Measurements from ENCODE around the gene GABPB2.

GABPB2 gene

GRCh38 chr1:151070474-151071276 is at the start of gene GABPB2:
Gene GABPB2 (plus strand): TSS chr1:151070761. CDS start chr1:151088190, 17,429 bp downstream.
- Mint-ChIP-seq H3K4me1 (ENCODE audit: low read depth) (peaks cover 12% of the 10 kb centered on the region), H3K9me3 (no peaks in the 10 kb centered on the region), H3K36me3 (ENCODE audit: low read depth) (peaks cover 17% of the 10 kb centered on the region), H3K27ac (peak within 1 kb of the TSS; percentile 99), H3K4me3 (peak within 1 kb of the TSS; percentile 97), H3K27me3 (ENCODE audit: low read depth) (no peaks in the 10 kb centered on the region)

GRCh38 chr1:151024540-151025146 is 45.9 kb upstream of the GABPB2 start:
- Mint-ChIP-seq H3K9me3 (no peaks in the 10 kb centered on the region), H3K27ac (no peak overlapping the region), H3K4me1 (ENCODE audit: low read depth) (peaks cover 8% of the 10 kb centered on the region), H3K27me3 (ENCODE audit: low read depth) (no peaks in the 10 kb centered on the region), H3K4me3 (no peak overlapping the region), H3K36me3 (ENCODE audit: low read depth) (peaks cover 26% of the 10 kb centered on the region)

DNA sequence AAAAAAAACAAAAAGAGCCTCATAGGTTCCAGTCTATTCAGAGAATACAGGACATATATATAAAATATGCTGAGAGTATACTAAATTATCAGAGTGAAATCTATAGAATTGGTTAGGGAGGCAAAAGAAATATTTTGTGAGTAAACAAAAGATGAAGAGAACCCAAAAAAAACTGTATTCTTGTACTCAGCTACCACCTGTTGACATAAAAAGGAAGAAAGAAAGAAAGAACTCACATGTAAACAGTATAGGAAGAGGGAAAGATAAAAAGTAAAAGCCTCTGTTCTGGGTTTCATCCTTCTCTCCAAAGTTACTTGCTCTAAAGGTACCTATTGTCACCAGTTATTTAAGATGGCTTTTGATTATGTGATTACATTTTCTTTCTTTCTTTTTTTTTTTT is 44.1 kb upstream of the GABPB2 start:
- peaks cover 8% of the 10 kb centered on the region for H3K4me1 Mint-ChIP-seq (ENCODE audit: low read depth)
- no peak overlapping the region for H3K27ac Mint-ChIP-seq
- H3K9me3 Mint-ChIP-seq, result no peaks in the 10 kb centered on the region
- H3K36me3 Mint-ChIP-seq (ENCODE audit: low read depth), result peaks cover 30% of the 10 kb centered on the region
- no peaks in the 10 kb centered on the region for H3K27me3 Mint-ChIP-seq (ENCODE audit: low read depth)
- H3K4me3 Mint-ChIP-seq, result no peak overlapping the region

- H3K4me3 Mint-ChIP-seq, result no peak overlapping the region
- H3K9me3 Mint-ChIP-seq, result no peaks in the 10 kb centered on the region
Measured at GRCh38 chr1:151032164-151032563, 38.4 kb upstream of the GABPB2 start.

GRCh38 chr1:151035167-151035566 is 35.4 kb upstream of the GABPB2 start:
- Mint-ChIP-seq H3K36me3 (ENCODE audit: low read depth) (peaks cover 24% of the 10 kb centered on the region), H3K9me3 (no peaks in the 10 kb centered on the region), H3K27ac (no peak overlapping the region), H3K27me3 (ENCODE audit: low read depth) (no peaks in the 10 kb centered on the region), H3K4me3 (no peak overlapping the region), H3K4me1 (ENCODE audit: low read depth) (no peaks in the 10 kb centered on the region)

More at GRCh38 chr1:151032164-151032563, 38.4 kb upstream of the GABPB2 start:
- peaks cover 36% of the 10 kb centered on the region for H3K36me3 Mint-ChIP-seq (ENCODE audit: low read depth)
- no peak overlapping the region for H3K27ac Mint-ChIP-seq
- H3K4me1 Mint-ChIP-seq (ENCODE audit: low read depth), result peaks cover 4% of the 10 kb centered on the region
- no peaks in the 10 kb centered on the region for H3K27me3 Mint-ChIP-seq (ENCODE audit: low read depth)

- Mint-ChIP-seq H3K27me3 (ENCODE audit: low read depth) (no peaks in the 10 kb centered on the region), H3K4me1 (ENCODE audit: low read depth) (no peaks in the 10 kb centered on the region), H3K27ac (no peak within 1 kb of the TSS)
Measured at GRCh38 chr1:151036356-151036755, 34.2 kb upstream of the GABPB2 start, which contains the start of gene BNIPL. Gene BNIPL (plus strand): TSS chr1:151036586. CDS start chr1:151036726, 140 bp downstream.

DNA sequence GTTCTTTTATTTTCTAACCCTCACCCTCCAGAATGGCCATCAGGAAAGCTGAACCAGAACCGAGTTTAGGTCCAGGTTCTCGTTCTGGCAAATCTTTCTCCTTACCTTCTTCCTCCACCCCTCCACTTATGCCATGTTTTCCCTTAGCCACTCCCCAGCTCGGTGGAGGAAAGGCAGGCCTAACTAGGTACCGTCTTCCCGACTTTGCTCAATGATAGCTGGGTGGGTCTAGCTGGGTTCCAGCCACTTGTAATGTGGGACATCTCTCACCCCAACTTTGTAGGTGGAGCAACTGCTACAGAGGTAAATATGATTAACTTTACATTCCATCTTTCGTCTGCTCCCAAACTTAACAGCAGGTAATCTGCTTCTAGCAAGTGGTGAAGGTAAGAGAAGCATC is 33.5 kb upstream of the GABPB2 start:
- Mint-ChIP-seq H3K27ac (no peak overlapping the region), H3K4me3 (no peak overlapping the region), H3K4me1 (ENCODE audit: low read depth) (no peaks in the 10 kb centered on the region), H3K27me3 (ENCODE audit: low read depth) (no peaks in the 10 kb centered on the region), H3K9me3 (no peaks in the 10 kb centered on the region), H3K36me3 (ENCODE audit: low read depth) (peaks cover 20% of the 10 kb centered on the region)

More at GRCh38 chr1:151036356-151036755, 34.2 kb upstream of the GABPB2 start, which contains the start of gene BNIPL:
- Mint-ChIP-seq H3K9me3 (no peaks in the 10 kb centered on the region), H3K4me3 (no peak within 1 kb of the TSS), H3K36me3 (ENCODE audit: low read depth) (peaks cover 21% of the 10 kb centered on the region)

GRCh38 chr1:151039521-151039920 is 31.0 kb upstream of the GABPB2 start:
- Mint-ChIP-seq H3K9me3 (no peaks in the 10 kb centered on the region), H3K27me3 (ENCODE audit: low read depth) (no peaks in the 10 kb centered on the region), H3K36me3 (ENCODE audit: low read depth) (peaks cover 23% of the 10 kb centered on the region)

DNA sequence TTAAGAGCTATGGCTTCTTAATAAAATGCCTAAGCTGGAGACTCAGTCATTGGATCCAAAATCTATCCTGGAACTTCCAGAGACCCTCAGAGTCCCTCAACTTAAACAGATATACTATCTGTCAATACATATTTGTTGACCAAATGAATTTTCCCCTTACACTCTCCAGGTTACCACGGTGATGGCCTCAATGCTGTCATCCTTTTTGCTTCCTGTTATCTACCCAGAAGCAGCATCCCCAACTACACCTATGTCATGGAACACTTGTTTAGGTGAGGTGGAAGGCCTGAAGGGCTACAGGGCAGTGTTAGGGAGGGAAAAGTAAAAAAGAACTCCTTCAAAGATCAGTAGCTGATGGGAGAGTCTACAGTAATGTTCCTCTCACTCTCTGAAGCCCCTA is 27.4 kb upstream of the GABPB2 start:
- peaks cover 19% of the 10 kb centered on the region for H3K4me1 Mint-ChIP-seq (ENCODE audit: low read depth)
- H3K4me3 Mint-ChIP-seq, result no peak overlapping the region
- peaks cover 15% of the 10 kb centered on the region for H3K36me3 Mint-ChIP-seq (ENCODE audit: low read depth)
- no peaks in the 10 kb centered on the region for H3K27me3 Mint-ChIP-seq (ENCODE audit: low read depth)
- H3K27ac Mint-ChIP-seq, result no peak overlapping the region
- no peaks in the 10 kb centered on the region for H3K9me3 Mint-ChIP-seq

More at GRCh38 chr1:151039521-151039920, 31.0 kb upstream of the GABPB2 start:
- Mint-ChIP-seq H3K4me1 (ENCODE audit: low read depth) (peaks cover 6% of the 10 kb centered on the region), H3K27ac (no peak overlapping the region), H3K4me3 (no peak overlapping the region)

DNA sequence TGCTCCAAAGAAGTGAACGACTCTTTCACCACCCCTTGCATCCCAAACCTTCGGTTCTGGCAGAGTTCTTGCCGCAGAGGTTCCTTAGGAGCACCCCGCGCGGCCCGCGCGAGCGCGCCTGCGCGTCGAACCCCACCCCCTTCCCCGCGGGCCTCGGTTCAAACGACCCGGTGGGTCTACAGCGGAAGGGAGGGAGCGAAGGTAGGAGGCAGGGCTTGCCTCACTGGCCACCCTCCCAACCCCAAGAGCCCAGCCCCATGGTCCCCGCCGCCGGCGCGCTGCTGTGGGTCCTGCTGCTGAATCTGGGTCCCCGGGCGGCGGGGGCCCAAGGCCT is 23.0 kb upstream of the GABPB2 start, which contains the start of gene C1orf56:
Gene C1orf56, plus strand, starts transcription at position 161 of the 334 bp plus-strand sequence. Its CDS starts 97 bp downstream, at position 258.
- H3K36me3 Mint-ChIP-seq (ENCODE audit: low read depth), result peaks cover 27% of the 10 kb centered on the region
- H3K9me3 Mint-ChIP-seq, result no peaks in the 10 kb centered on the region
- H3K27ac Mint-ChIP-seq, result peak within 1 kb of the TSS; percentile 62
- H3K4me3 Mint-ChIP-seq, result peak within 1 kb of the TSS; percentile 84
- H3K27me3 Mint-ChIP-seq (ENCODE audit: low read depth), result no peaks in the 10 kb centered on the region
- H3K4me1 Mint-ChIP-seq (ENCODE audit: low read depth), result peaks cover 36% of the 10 kb centered on the region

DNA sequence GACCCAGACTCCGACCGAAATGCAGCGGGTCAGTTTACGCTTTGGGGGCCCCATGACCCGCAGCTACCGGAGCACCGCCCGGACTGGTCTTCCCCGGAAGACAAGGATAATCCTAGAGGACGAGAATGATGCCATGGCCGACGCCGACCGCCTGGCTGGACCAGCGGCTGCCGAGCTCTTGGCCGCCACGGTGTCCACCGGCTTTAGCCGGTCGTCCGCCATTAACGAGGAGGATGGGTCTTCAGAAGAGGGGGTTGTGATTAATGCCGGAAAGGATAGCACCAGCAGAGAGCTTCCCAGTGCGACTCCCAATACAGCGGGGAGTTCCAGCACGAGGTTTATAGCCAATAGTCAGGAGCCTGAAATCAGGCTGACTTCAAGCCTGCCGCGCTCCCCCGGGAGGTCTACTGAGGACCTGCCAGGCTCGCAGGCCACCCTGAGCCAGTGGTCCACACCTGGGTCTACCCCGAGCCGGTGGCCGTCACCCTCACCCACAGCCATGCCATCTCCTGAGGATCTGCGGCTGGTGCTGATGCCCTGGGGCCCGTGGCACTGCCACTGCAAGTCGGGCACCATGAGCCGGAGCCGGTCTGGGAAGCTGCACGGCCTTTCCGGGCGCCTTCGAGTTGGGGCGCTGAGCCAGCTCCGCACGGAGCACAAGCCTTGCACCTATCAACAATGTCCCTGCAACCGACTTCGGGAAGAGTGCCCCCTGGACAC is 22.5 kb upstream of the GABPB2 start:
- Mint-ChIP-seq H3K9me3 (no peaks in the 10 kb centered on the region), H3K27me3 (ENCODE audit: low read depth) (no peaks in the 10 kb centered on the region), H3K27ac (peak overlapping the region; percentile 62), H3K4me1 (ENCODE audit: low read depth) (peaks cover 34% of the 10 kb centered on the region), H3K36me3 (ENCODE audit: low read depth) (peaks cover 28% of the 10 kb centered on the region), H3K4me3 (peak overlapping the region; percentile 84)

GRCh38 chr1:151048645-151049032 is 21.9 kb upstream of the GABPB2 start:
- Mint-ChIP-seq H3K4me1 (ENCODE audit: low read depth) (peaks cover 31% of the 10 kb centered on the region), H3K9me3 (no peaks in the 10 kb centered on the region), H3K27ac (no peak overlapping the region)

GRCh38 chr1:151049458-151049857 is 21.1 kb upstream of the GABPB2 start:
- Mint-ChIP-seq H3K27ac (no peak overlapping the region), H3K4me1 (ENCODE audit: low read depth) (peaks cover 32% of the 10 kb centered on the region), H3K4me3 (no peak overlapping the region), H3K36me3 (ENCODE audit: low read depth) (peaks cover 31% of the 10 kb centered on the region), H3K9me3 (no peaks in the 10 kb centered on the region), H3K27me3 (ENCODE audit: low read depth) (no peaks in the 10 kb centered on the region)

More at GRCh38 chr1:151048645-151049032, 21.9 kb upstream of the GABPB2 start:
- H3K4me3 Mint-ChIP-seq, result peak overlapping the region; percentile 84
- H3K36me3 Mint-ChIP-seq (ENCODE audit: low read depth), result peaks cover 29% of the 10 kb centered on the region
- H3K27me3 Mint-ChIP-seq (ENCODE audit: low read depth), result no peaks in the 10 kb centered on the region

DNA sequence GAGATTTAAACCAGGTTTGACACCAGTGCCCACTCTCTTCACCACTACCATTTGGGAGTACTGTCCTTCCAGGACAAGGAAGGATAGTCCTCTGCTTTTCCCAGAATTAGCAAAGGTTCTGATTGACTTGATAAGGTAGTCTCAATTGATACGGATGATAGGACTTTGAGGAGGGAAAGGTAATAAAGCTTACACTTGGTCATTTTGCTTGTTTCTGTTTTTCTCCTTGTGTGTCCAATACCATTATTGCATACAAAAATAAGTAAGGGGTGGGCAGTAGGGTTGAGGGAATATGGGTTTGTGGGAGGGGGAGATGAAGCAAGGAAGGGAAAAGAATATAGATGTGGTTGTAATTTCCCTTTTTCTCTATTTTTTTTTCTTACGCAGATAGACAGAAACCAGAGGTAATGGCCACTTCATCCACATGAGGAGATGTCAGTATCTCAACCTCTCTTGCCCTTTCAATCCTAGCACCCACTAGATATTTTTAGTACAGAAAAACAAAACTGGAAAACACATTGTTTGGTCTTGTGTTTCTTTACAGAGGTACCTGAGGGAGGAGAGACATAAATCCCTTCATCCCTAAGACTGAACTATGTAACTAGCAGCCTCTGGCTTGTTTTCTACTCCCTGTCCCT is 20.4 kb upstream of the GABPB2 start:
- no peak overlapping the region for H3K4me3 Mint-ChIP-seq
- no peak overlapping the region for H3K27ac Mint-ChIP-seq
- H3K27me3 Mint-ChIP-seq (ENCODE audit: low read depth), result no peaks in the 10 kb centered on the region

More for the DNA sequence above, 20.4 kb upstream of the GABPB2 start:
- H3K36me3 Mint-ChIP-seq (ENCODE audit: low read depth), result peaks cover 36% of the 10 kb centered on the region
- H3K9me3 Mint-ChIP-seq, result no peaks in the 10 kb centered on the region
- H3K4me1 Mint-ChIP-seq (ENCODE audit: low read depth), result peaks cover 36% of the 10 kb centered on the region
